ENCODE measurements around the gene TNFAIP8L1.

- TF ChIP-seq CTCF (IDR thresholded peaks at IDR 0.05) = no peak
- no peak for TF ChIP-seq POLR2A (IDR thresholded peaks at IDR 0.05)
These were observed 21.3 kb upstream of the TNFAIP8L1 start for GRCh38 chr19:4618019-4618418.
